ENCODE measurements around the gene CEP57. TPM values are rescaled to one million over a fixed set of nuclear protein-coding genes. Genes with fewer than 3 reads are reported as not detected.

Gene CEP57
- total and polyA plus RNA-seq, 2 experiments from 2014 or later, result 36.8 to 48.8 TPM

GRCh38 chr11:95833378-95833777 is 43.1 kb downstream of the CEP57 start:
- DNase-seq (ENCODE audit: low spot score), result no peak
- Histone ChIP-seq H3K4me1 (ENCODE audit: insufficient read depth) (peaks cover 4% of the 10 kb centered on the region), H3K4me3 (no peak overlapping the region), H3K9me2 (replicated peaks; ENCODE audit: insufficient read depth) (no peaks in the 10 kb centered on the region), H4K20me1 (ENCODE audit: insufficient read depth, poor library complexity, severe bottlenecking) (no peaks in the 10 kb centered on the region), H3K27ac (no peak overlapping the region), H3K79me2 (peaks cover 3% of the 10 kb centered on the region), H2AFZ (no peak overlapping the region), H3K36me3 (replicated peaks; ENCODE audit: insufficient read depth, low read depth) (no peaks in the 10 kb centered on the region), H3K4me2 (no peak overlapping the region), H3K9me3 (ENCODE audit: low read depth) (no peaks in the 10 kb centered on the region), H3K27me3 (no peaks in the 10 kb centered on the region)
- 41% methylated on average over 1 of the region's 1 CpG for WGBS (ENCODE audit: low lambda C conversion rate, missing lambda C conversion rate)
- no peak for TF ChIP-seq CTCF (IDR thresholded peaks at IDR 0.05; ENCODE audit: poor library complexity)
- no peak for TF ChIP-seq EZH2 (IDR thresholded peaks at IDR 0.05; ENCODE audit: borderline replicate concordance)

GRCh38 chr11:95835351-95835750 is 45.1 kb downstream of the CEP57 start:
- Histone ChIP-seq H3K9me2 (replicated peaks; ENCODE audit: insufficient read depth) (no peaks in the 10 kb centered on the region), H2AFZ (no peak overlapping the region), H3K4me1 (ENCODE audit: insufficient read depth) (peaks cover 4% of the 10 kb centered on the region), H3K36me3 (replicated peaks; ENCODE audit: insufficient read depth, low read depth) (no peaks in the 10 kb centered on the region), H3K4me3 (no peak overlapping the region), H3K4me2 (no peak overlapping the region), H4K20me1 (ENCODE audit: insufficient read depth, poor library complexity, severe bottlenecking) (no peaks in the 10 kb centered on the region), H3K27me3 (no peaks in the 10 kb centered on the region), H3K79me2 (peaks cover 3% of the 10 kb centered on the region), H3K27ac (no peak overlapping the region), H3K9me3 (ENCODE audit: low read depth) (no peaks in the 10 kb centered on the region)
- WGBS (ENCODE audit: low lambda C conversion rate, missing lambda C conversion rate), result 83% methylated on average over 3 of the region's 3 CpGs
- TF ChIP-seq CTCF (IDR thresholded peaks at IDR 0.05; ENCODE audit: poor library complexity), result no peak
- no peak for TF ChIP-seq EZH2 (IDR thresholded peaks at IDR 0.05; ENCODE audit: borderline replicate concordance)
- TF ChIP-seq EZH2phosphoT487 (IDR thresholded peaks at IDR 0.05; ENCODE audit: low read depth, severe bottlenecking, unreplicated experiment), result no peak
- DNase-seq (ENCODE audit: low spot score), result no peak

DNA sequence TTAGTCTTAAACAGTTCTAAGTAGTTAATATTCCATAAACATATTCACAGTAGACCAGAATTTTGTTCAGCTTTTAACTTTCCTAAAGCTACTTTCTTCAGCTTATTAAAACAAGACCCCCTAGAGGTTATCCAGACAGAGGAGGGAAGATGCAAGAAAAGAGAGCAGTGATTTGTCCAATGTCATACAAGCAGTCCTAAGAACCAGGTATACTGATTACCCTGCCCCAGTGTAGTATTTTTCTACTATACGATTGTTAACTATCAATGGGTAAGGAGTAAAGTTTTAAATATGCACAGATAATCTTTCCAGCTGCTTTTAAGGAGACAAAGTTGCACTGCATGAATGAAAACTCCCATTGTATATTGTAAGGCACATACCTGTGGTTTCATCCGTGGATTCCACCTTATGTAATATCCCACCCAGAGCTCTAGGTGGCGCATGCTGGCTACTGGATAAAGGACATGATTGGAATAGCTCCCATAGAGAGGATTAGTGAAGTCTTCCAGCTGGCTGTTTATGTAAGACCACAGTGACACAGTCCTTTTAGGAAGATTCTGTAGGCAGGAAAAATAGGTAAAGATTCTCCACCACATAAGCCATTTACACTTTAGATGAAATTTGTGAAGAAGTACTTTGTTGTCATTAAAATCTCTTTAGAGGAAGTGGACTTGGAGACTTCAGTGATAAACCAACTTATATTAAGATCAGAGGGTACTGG is 45.6 kb downstream of the CEP57 start:
- Histone ChIP-seq H3K27me3 (no peaks in the 10 kb centered on the region), H3K36me3 (replicated peaks; ENCODE audit: insufficient read depth, low read depth) (no peaks in the 10 kb centered on the region), H2AFZ (no peak overlapping the region), H3K4me1 (ENCODE audit: insufficient read depth) (peaks cover 4% of the 10 kb centered on the region), H3K9me3 (ENCODE audit: low read depth) (no peaks in the 10 kb centered on the region), H4K20me1 (ENCODE audit: insufficient read depth, poor library complexity, severe bottlenecking) (no peaks in the 10 kb centered on the region), H3K27ac (no peak overlapping the region), H3K79me2 (peaks cover 3% of the 10 kb centered on the region), H3K4me2 (no peak overlapping the region), H3K9me2 (replicated peaks; ENCODE audit: insufficient read depth) (no peaks in the 10 kb centered on the region), H3K4me3 (no peak overlapping the region)
- DNase-seq (ENCODE audit: low spot score), result peak; percentile 87
- peak; percentile 88 for TF ChIP-seq CTCF (IDR thresholded peaks at IDR 0.05; ENCODE audit: poor library complexity)
- TF ChIP-seq EZH2phosphoT487 (IDR thresholded peaks at IDR 0.05; ENCODE audit: low read depth, severe bottlenecking, unreplicated experiment), result no peak
- WGBS (ENCODE audit: low lambda C conversion rate, missing lambda C conversion rate), result 5% methylated on average over 3 of the region's 3 CpGs

All from hepatocyte (in vitro differentiated cells).